Vagina (tissue), 2 donors: ENCODE measurements around the gene PRDM16. TPM values are rescaled to one million over a fixed set of nuclear protein-coding genes. Genes with fewer than 3 reads are reported as not detected.

ENCODE experiments used
- DNase-seq, 2 donors: peaks; one replicate each; pipeline ENCODE4 v3.0.0-alpha.2; 2017; ENCODE audit errors: extremely low spot score in 2 of 2
- H3K27ac ChIP-seq: fragments of 200-600 bp; sonication (generic); one replicate; pipeline ENCODE4 v1.5.1; 2019
- H3K27me3 ChIP-seq: fragments of 200-600 bp; sonication (generic); one replicate; pipeline ENCODE4 v1.5.1; 2019
- H3K36me3 ChIP-seq, 2 donors: fragments of 200-600 bp; sonication (generic); one replicate each; pipeline ENCODE4 v1.5.1; 2017 to 2019
- H3K4me1 ChIP-seq: fragments of 200-600 bp; sonication (generic); one replicate; pipeline ENCODE4 v1.5.1; 2019
- H3K4me3 ChIP-seq, 2 donors: fragments of 200-600 bp; sonication (generic); 1 replicate in 1 of 2; 2 replicates in 1 of 2; pipeline ENCODE4 v1.5.1; 2016 to 2019
- H3K9me3 ChIP-seq: fragments of 200-600 bp; sonication (generic); one replicate; pipeline ENCODE4 v1.5.1; 2019
- POLR2A ChIP-seq, 2 donors: fragments of 450-650 bp; IDR thresholded peaks; one replicate each; pipeline ENCODE4 v1.6.1; 2017; ENCODE audit warnings: antibody characterized with exemption in 2 of 2, mild to moderate bottlenecking in 2 of 2, moderate library complexity in 2 of 2
- POLR2AphosphoS5 ChIP-seq, 2 donors: sonication (generic); formaldehyde crosslinking; IDR thresholded peaks; one replicate each; pipeline ENCODE4 v1.9.0; 2017; ENCODE audit warnings: antibody characterized with exemption in 2 of 2, mild to moderate bottlenecking in 2 of 2, low read depth in 1 of 2; ENCODE audit not compliant: insufficient read depth in 1 of 2
- intact Hi-C: fragments of 100-400 bp; cut with DNase I; formaldehyde crosslinking; loops from one replicate; pipeline ENCODE4 v1.15.1; 2023
- total RNA-seq: library from RNA; depleted of rRNA; stranded (reverse); fragments of >200 nt; gene quantifications from one replicate; pipeline ENCODE4 v1.2.3, GENCODE V29; 2016
- TF ChIP-seq, protein P1 (sequence below), 3 experiments: fragments of 450-650 bp in 2 of 3; fragments of 200-600 bp in 1 of 3; sonication (generic) in 1 of 3; IDR thresholded peaks; one replicate each; pipeline ENCODE4 v1.5.1; 2017 to 2019; ENCODE audit warnings: antibody characterized with exemption in 3 of 3, mild to moderate bottlenecking in 2 of 3, moderate library complexity in 2 of 3

PRDM16 gene
- total RNA-seq, 1 donor from 2014 or later: 3.9 TPM

DNA sequence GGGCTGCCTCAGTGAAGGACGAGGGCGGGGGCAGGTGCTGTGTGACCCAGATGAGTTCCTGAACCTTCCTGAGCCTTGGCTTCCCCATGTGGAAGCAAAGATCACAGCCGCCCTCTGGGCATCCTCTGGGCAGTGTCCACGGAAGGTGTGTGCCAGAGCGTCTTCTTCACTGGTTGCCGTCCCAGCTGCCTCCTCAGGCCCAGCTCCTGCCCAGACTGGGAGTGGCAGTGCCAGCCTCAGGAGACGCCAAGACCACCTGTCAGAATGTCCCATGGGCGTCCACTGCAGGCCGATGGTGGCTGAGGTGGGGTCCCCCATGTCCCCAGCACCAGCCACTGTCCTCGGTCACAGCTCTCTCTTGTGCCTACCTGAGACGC is 395.6 kb downstream of the PRDM16 start:
- no peaks in the 10 kb centered on the region for H3K27me3 ChIP-seq
- H3K27ac ChIP-seq: peak overlapping the region; percentile 23
- TF ChIP-seq POLR2AphosphoS5 (IDR thresholded peaks at IDR 0.05; ENCODE audit: insufficient read depth in 1 of 2, low read depth in 1 of 2): no peak
- TF ChIP-seq POLR2A (IDR thresholded peaks at IDR 0.05): no peak
- TF ChIP-seq, protein P1, sequence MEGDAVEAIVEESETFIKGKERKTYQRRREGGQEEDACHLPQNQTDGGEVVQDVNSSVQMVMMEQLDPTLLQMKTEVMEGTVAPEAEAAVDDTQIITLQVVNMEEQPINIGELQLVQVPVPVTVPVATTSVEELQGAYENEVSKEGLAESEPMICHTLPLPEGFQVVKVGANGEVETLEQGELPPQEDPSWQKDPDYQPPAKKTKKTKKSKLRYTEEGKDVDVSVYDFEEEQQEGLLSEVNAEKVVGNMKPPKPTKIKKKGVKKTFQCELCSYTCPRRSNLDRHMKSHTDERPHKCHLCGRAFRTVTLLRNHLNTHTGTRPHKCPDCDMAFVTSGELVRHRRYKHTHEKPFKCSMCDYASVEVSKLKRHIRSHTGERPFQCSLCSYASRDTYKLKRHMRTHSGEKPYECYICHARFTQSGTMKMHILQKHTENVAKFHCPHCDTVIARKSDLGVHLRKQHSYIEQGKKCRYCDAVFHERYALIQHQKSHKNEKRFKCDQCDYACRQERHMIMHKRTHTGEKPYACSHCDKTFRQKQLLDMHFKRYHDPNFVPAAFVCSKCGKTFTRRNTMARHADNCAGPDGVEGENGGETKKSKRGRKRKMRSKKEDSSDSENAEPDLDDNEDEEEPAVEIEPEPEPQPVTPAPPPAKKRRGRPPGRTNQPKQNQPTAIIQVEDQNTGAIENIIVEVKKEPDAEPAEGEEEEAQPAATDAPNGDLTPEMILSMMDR (IDR thresholded peaks at IDR 0.05): no peak
- H3K4me3 ChIP-seq: no peak overlapping the region
- H3K4me1 ChIP-seq: peaks cover 59% of the 10 kb centered on the region
- no peaks in the 10 kb centered on the region for H3K36me3 ChIP-seq
- intact Hi-C loops: no loop called here
- no peak for DNase-seq
- H3K9me3 ChIP-seq: no peaks in the 10 kb centered on the region

- TF ChIP-seq, protein P1 (IDR thresholded peaks at IDR 0.05): no peak
- TF ChIP-seq POLR2AphosphoS5 (IDR thresholded peaks at IDR 0.05; ENCODE audit: insufficient read depth in 1 of 2, low read depth in 1 of 2) (no peak), POLR2A (IDR thresholded peaks at IDR 0.05) (no peak)
- peaks cover 58% of the 10 kb centered on the region for H3K4me1 ChIP-seq
- DNase-seq: no peak
These were observed 396.3 kb downstream of the PRDM16 start for GRCh38 chr1:3465091-3465934.

DNA sequence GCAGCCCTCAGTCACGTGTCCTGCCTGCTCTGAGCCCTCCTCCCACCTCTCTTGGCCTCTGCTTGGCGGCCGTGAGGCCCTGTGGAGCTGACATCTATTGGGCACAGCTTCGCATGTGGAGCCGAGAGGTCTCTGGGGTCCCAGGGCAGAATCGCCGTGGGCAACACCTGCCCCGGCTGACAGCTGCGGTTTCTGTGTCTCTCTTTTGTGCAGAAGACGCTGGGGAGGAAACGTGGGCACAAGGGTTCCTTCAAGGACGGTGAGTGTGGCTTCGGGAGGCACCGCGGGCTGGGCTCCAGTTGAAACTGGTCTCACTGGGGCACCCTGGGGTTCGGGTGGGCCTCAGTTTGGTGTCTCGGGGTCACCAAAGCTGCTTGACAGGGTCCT is 396.9 kb downstream of the PRDM16 start:
- intact Hi-C loops: no loop called here
- peak overlapping the region; percentile 63 for H3K27ac ChIP-seq

More at GRCh38 chr1:3465091-3465934, 396.3 kb downstream of the PRDM16 start:
- Histone ChIP-seq H3K36me3 (no peaks in the 10 kb centered on the region), H3K27ac (peak overlapping the region; percentile 63), H3K4me3 (no peak overlapping the region), H3K27me3 (no peaks in the 10 kb centered on the region), H3K9me3 (no peaks in the 10 kb centered on the region)
- intact Hi-C loops: no loop called here

DNA sequence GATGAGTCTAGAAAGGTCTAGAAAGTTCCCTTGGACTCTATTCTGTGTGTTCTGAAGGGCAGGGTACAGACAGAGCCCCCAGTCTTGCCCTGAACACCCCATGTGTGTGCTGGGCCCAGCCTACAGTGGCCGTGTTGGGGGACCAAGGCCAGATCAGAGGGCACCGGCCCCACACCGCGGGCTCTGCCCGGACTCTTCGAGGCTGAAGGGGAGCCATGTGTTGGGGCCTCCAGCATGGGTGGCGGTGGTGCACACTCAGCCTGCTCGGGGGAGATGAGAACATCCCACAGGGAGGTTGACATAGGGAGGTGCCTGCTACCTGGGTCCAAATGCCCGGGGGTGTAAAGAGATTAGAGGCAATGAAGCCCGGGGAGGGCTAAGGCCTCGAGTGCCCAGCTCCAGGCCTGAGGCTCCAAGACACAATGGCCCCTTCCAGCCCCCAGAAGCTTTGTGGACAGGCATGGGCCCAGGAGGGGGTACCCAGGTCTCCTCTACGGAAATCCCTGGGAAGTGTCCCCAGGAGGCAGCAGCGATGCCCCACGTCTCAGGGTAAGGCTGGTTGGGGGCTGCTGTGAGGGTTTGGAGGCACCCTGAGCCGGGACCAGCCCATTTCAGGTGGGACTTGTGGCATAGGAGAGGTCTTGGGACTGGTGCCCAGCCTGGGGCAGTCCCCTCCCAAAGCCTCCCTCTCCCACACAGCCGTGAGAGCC is 397.5 kb downstream of the PRDM16 start:
- no peaks in the 10 kb centered on the region for H3K36me3 ChIP-seq
- peaks cover 58% of the 10 kb centered on the region for H3K4me1 ChIP-seq

More for the DNA sequence above, 396.9 kb downstream of the PRDM16 start:
- no peak for DNase-seq
- Histone ChIP-seq H3K9me3 (no peaks in the 10 kb centered on the region), H3K4me1 (peaks cover 58% of the 10 kb centered on the region), H3K36me3 (no peaks in the 10 kb centered on the region), H3K27me3 (no peaks in the 10 kb centered on the region), H3K4me3 (no peak overlapping the region)
- TF ChIP-seq, protein P1 (IDR thresholded peaks at IDR 0.05): no peak
- TF ChIP-seq POLR2A (IDR thresholded peaks at IDR 0.05) (no peak), POLR2AphosphoS5 (IDR thresholded peaks at IDR 0.05; ENCODE audit: insufficient read depth in 1 of 2, low read depth in 1 of 2) (no peak)

More for the DNA sequence above, 397.5 kb downstream of the PRDM16 start:
- intact Hi-C loops: no loop called here
- TF ChIP-seq, protein P1 (IDR thresholded peaks at IDR 0.05): no peak
- TF ChIP-seq POLR2AphosphoS5 (IDR thresholded peaks at IDR 0.05; ENCODE audit: insufficient read depth in 1 of 2, low read depth in 1 of 2) (no peak), POLR2A (IDR thresholded peaks at IDR 0.05) (no peak)
- Histone ChIP-seq H3K4me3 (no peak overlapping the region), H3K27me3 (no peaks in the 10 kb centered on the region), H3K27ac (peak overlapping the region; percentile 29), H3K9me3 (no peaks in the 10 kb centered on the region)
- DNase-seq: no peak
